ENCODE measurements around the gene DLD. TPM values are rescaled to one million over a fixed set of nuclear protein-coding genes. Genes with fewer than 3 reads are reported as not detected.
"Not testable (repeated sequence)": the region's sequence is repeated elsewhere in the genome, so short reads cannot be mapped to it uniquely, and the experiment has no call there.

The DLD gene
- total RNA-seq, 1 experiment from 2014 or later: 43.0 TPM

DNA sequence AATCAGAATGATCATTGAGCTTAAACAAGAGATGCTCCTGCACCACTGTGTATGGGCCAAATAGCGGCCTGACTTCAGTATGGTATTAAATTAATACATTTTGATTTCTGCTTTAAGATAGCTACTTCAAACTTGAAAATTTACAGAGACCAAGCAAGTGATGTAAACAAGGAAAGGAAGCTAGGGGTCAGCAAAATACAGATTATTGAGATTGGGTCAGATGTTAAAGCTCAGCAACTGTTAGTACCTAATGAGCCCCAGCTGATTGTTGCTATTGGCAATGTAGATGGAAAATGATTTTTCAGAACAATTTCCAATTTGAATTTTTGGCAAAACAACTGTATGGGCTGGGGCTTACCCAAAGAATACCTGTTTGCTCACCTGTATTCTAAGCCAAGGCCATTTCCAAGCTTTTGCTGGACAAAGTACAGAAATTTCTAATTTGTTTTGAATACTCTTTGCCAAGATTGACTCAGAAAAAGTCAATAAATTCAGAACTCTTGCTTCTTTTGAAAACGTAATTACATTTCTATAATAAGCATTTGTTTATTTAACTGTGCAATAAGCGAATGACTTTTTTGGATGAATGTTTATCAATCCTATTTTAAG is 23.0 kb upstream of the DLD start:
- in situ Hi-C loops (cut with HindIII; ENCODE audit: low sequenced_read_pairs): no loop called here
- DNase-seq (ENCODE audit: low spot score): no peak

DNA sequence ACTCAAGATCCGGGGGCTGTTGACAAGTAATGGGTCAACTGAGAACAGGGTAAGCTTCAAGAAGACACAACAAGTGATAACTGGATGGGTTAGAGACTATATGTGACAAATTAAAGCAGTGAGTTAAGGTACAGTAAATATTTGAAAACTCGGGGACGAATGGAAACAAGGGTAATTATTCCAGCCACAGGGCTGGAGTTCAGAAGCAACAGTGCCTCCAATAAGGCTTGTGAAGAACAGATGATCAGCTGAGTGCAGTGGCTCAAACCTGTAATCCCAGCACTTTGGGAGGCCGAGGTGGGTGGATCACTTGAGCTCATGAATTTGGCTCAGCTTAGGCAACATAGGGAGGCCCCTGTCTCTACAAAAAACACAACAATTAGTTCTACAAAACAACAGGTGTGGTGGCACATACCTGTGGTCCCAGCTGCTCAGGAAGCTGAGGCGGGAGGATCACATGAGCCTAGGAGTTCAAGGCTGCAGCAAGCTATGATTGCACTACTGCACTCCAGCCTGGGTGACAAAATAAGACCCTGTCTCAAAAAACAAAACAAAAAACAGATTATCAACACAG is 20.5 kb upstream of the DLD start:
- in situ Hi-C loops (cut with HindIII; ENCODE audit: low sequenced_read_pairs): no loop called here
- no peak for DNase-seq (ENCODE audit: low spot score)

GRCh38 chr7:107874111-107874510 is 16.9 kb upstream of the DLD start:
- no peak for DNase-seq (ENCODE audit: low spot score)
- in situ Hi-C loops (cut with HindIII; ENCODE audit: low sequenced_read_pairs): no loop called here

GRCh38 chr7:107874605-107875446 is 16.2 kb upstream of the DLD start:
- DNase-seq (ENCODE audit: low spot score): peak; percentile 73
- in situ Hi-C loops (cut with HindIII; ENCODE audit: low sequenced_read_pairs): no loop called here

- DNase-seq (ENCODE audit: low spot score): no peak
- in situ Hi-C loops (cut with HindIII; ENCODE audit: low sequenced_read_pairs): no loop called here
Observed at GRCh38 chr7:107876916-107877315, 14.1 kb upstream of the DLD start.

GRCh38 chr7:107877731-107878382 is 13.1 kb upstream of the DLD start:
- no peak for DNase-seq (ENCODE audit: low spot score)
- in situ Hi-C loops (cut with HindIII; ENCODE audit: low sequenced_read_pairs): no loop called here

GRCh38 chr7:107878636-107879035 is 12.3 kb upstream of the DLD start:
- in situ Hi-C loops (cut with HindIII; ENCODE audit: low sequenced_read_pairs): no loop called here
- no peak for DNase-seq (ENCODE audit: low spot score)

DNA sequence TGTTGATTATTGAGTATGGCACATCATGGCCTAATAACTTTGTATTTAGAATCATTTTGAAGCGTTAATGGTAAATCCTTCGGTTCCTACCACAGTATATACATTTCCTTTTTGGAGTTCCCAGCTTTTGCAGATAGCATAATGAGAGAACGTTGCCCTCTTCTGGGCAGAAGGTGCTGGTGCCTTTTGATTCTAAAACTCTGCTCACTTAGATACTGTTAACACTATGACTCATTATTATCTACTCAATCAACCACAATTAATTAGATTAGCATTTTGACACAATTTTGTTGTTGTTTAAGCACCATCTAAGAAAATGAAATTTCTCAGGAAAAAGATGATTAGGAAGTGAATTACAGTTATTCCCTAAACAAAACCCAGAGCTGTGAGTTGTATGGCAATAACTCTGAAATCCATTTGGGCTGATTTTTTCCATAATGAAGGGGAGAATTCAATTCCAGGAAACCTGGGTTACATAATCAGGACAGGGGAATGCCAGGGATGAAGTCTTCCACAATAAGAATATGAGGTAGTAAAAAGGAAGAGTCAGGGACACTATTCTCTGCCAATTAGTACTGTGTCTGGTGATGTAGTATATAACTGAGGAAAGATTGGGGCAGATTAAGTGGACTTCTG is 11.5 kb upstream of the DLD start:
- peak; percentile 62 for DNase-seq (ENCODE audit: low spot score)

GRCh38 chr7:107882766-107883165 is 8.2 kb upstream of the DLD start:
- in situ Hi-C loops (cut with HindIII; ENCODE audit: low sequenced_read_pairs): no loop called here
- DNase-seq (ENCODE audit: low spot score): no peak

More for the DNA sequence above, 11.5 kb upstream of the DLD start:
- in situ Hi-C loops (cut with HindIII; ENCODE audit: low sequenced_read_pairs): no loop called here

GRCh38 chr7:107884066-107884818 is 6.7 kb upstream of the DLD start:
- in situ Hi-C loops (cut with HindIII; ENCODE audit: low sequenced_read_pairs): no loop called here
- DNase-seq (ENCODE audit: low spot score): no peak

GRCh38 chr7:107887827-107888226 is 3.2 kb upstream of the DLD start:
- DNase-seq (ENCODE audit: low spot score); in situ Hi-C loops (cut with HindIII; ENCODE audit: low sequenced_read_pairs): not testable (repeated sequence)

GRCh38 chr7:107889992-107890391 is 991 bp upstream of the DLD start:
- in situ Hi-C loops (cut with HindIII; ENCODE audit: low sequenced_read_pairs): no loop called here
- no peak for DNase-seq (ENCODE audit: low spot score)

DNA sequence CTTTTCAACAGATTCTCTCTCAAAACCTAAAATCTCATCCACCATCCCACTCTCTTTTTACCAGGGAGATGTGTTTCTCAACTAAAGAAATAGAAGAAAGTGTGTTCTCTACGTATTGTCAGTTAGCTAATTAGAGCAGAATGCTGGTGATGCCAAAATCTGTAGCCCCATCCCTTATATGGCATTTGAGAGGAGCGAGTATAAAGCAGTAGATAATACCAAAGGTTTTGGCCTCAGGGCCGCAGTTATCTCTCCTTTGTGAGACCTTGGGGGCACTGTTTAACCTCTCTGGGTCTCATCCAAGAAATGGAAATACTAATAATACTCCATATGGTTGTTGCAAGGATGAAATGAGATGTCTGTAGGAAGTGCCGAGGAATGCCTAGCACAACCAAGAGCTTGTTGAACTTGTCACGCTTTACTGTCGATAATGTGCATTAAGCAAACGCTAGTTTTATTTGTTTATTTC is 456 bp upstream of the DLD start:
- no peak for DNase-seq (ENCODE audit: low spot score)
- in situ Hi-C loops (cut with HindIII; ENCODE audit: low sequenced_read_pairs): no loop called here

DNA sequence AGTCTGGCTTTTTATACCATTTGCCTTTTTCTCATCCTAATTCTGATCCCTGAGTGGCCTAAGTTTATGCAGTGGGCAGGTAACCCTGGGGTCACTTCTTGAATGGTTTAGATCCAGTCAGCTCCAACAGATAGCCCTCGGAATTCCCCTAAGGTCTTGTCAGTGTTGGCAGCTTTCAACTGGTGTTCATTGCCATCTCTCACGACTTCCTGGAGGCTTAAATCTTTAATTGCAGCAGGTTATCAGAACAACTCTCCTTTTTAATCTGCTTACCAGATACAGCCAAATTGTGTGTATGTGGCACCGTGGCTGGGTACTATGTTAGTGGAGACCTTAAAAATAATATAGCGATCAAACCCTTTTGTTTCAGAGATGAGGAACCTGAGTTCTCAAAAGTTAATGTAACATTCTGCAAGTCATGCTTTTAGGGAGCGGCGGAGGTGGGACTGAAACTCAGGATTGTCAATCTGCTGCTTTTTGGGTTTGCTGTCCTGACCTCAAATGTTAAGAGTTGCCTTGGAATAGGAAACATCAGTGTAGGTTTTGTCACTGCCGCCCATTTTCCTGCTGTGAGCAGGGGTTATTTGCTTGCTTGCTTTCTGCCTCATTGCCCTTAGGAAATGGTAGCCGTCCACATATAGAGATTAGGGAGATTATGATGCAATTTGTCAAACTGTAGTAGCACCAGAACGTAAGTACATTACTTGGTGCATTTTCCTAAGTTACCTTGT is 818 bp downstream of the DLD start:
- DNase-seq (ENCODE audit: low spot score): no peak
- in situ Hi-C loops (cut with HindIII; ENCODE audit: low sequenced_read_pairs): no loop called here

- DNase-seq (ENCODE audit: low spot score); in situ Hi-C loops (cut with HindIII; ENCODE audit: low sequenced_read_pairs): not testable (repeated sequence)
Observed at GRCh38 chr7:107892367-107892741, 1.4 kb downstream of the DLD start.

- DNase-seq (ENCODE audit: low spot score): no peak
- in situ Hi-C loops (cut with HindIII; ENCODE audit: low sequenced_read_pairs): no loop called here
Observed at GRCh38 chr7:107898997-107899594, 8.1 kb downstream of the DLD start.

DNA sequence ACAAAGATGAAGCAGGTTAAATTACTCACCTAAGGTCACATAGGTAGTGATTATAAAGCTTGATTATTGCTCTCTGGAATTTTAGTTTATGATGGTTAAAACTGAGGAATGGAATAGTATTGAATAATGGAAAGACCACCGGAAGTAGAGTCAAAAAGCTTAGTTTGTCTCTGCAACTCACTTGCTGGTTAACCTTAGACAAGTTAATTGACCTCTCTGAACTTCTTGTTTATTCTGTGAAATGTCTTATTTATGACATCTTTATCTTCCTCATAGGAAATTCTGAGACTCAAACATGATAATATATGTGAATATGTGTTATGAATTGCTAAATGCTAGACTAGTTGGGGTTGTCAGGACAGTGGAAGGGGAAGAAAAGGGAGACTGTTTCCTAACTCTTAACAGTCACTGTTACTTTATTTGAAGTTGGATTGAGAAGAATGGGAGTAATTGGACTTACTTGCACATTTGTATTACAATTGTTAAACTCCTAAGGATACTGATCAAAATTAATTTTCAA is 9.6 kb downstream of the DLD start:
- no peak for DNase-seq (ENCODE audit: low spot score)
- in situ Hi-C loops (cut with HindIII; ENCODE audit: low sequenced_read_pairs): no loop called here

GRCh38 chr7:107902381-107902780 is 11.4 kb downstream of the DLD start:
- DNase-seq (ENCODE audit: low spot score): peak; percentile 19
- in situ Hi-C loops (cut with HindIII; ENCODE audit: low sequenced_read_pairs): no loop called here
